CD1c-positive myeloid dendritic cell (primary cell): ENCODE measurements around the gene ZIC5.
A peak's percentile ranks its signal among the peaks of the same experiment; 100 is the strongest.

Experiments used
- DNase-seq: peaks from one replicate; pipeline ENCODE4 v3.0.0-alpha.2; 2016; ENCODE audit errors: extremely low spot score

The ZIC5 gene

DNA sequence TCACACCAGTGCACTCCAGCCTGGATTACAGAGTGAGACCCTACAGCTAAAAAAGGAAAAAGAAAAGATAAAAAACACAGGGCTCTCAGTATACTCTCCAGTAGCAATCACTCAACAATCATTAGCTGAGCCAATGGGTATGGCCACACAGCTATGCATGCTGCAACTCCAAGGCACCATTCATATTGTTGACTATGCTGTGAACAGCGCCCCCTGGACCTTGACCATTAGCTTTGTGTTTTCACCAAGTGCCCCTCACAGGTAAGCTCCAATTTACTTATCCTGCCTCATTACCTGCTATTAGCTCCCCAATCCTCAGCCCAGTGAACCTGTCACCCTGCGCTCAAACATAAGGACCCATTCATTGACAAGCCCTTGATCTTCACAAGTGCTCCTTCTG lies 35.8 kb downstream of the ZIC5 start:
- no peak for DNase-seq

DNA sequence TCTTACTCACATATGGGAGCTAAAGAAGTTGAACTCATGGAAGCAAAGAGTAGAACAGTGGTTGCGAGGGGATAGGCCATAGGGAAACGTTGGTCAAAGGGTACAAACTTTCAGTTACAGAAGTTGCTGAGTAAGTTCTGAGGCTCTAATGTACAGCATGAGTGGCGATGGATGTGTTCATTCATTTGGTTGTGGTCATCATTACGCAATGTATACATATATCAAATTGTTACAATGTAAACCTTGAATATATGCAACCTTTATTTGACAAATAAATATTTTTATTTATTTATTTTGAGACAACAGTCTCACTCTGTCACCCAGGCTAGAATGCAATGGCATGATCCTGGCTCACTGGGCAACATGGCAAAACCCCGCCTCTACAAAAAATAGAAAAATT lies 38.7 kb downstream of the ZIC5 start:
- no peak for DNase-seq

DNA sequence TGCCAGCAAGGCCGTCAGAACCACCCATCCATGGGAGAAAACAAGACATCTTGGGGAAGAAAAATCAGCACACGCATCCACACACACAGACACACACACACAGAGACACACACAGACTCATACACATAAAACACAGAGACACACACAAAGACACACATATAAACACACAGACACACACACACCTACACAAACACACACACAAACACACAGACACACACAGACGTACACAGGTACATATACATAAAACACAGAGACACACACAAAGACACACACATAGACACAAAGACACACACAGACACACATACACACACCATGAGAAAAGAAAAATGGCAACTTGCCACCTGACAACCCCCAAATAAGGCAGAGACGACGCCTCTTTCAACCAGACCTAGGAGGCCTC lies 40.6 kb downstream of the ZIC5 start:
- no peak for DNase-seq

DNA sequence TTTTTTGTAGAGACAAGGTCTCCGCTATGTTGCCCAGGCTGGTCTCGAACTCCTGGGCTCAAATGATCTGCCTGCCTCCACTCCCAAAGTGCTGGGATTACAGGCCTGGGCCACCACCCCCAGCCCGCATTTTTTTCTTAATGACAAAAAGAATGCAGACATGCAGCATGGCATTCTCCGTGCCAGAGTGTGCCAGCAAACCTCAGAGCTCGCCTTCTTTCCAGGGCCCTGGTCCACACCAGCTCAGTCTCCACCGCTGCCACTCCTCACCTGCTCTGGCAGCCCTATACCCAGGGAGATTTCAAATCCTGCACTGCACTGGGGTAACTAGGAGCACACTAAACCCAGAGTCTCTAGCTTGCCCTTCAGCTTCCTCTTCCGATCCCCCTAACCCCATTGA lies 41.7 kb downstream of the ZIC5 start:
- DNase-seq: no peak

DNA sequence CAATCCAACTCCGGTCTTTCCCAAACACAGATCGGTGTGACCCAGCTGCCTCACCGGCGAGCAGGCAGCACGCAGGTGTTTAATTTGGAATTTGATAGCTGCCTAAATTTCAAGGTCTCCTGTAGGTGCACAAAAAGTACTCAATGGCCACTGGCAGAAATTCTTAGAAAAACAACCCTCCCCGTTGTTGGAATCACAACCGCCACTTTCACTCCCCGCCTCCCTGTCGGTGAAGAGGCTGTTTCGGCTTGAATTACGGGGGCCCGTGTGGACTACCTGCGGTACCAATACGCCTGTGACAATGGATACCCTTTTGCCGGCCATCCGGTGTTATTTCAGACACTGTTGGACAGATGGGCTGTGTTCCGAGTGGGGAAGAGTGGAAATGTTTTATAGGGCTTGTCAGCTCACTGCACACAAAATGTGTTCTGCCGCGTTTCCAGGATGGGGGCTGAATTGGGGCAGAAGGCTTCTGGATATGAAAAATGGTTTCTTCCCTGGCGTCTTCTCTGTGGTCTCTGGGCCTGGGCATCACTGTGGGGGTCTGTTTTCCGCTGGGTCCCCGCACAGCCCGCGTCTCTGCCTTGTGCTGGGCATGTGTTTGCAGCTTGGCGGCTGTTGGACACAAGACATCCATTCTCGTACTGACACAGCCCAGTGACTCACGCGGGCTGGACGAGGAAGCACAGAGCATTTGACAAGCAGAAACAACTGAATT lies 45.4 kb downstream of the ZIC5 start:
- no peak for DNase-seq

DNA sequence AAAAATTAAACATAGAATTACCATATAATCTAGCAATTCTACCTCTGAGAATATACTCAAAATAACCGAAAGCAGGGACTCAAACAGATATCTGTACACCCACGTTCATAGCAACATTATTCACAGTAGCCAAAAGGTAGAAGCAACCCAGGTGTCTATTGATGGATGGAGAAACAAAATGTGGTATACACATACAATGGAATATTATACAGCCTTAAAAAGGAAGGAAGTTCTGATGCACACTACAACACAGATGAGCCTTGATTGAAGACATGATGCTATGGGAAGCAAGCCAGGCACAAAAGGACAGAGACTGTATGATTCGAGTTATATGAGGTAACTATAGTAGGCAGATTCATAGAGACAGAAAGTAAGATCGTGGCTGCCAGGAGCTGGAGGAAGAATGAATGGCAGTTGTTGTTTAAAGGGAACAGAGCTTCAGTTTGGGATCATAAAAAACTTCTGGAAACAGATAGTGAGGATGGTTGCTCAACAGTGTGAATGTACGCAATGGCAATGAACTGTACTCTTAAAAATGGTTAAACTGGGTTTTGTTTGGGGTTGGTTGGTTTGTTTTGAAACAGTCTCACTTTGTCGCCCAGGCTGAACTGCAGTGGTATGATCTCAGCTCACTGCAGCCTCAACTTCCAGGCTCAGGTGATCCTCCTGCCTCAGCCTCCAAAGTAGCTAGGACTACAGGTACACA lies 47.5 kb downstream of the ZIC5 start:
- DNase-seq: no peak

DNA sequence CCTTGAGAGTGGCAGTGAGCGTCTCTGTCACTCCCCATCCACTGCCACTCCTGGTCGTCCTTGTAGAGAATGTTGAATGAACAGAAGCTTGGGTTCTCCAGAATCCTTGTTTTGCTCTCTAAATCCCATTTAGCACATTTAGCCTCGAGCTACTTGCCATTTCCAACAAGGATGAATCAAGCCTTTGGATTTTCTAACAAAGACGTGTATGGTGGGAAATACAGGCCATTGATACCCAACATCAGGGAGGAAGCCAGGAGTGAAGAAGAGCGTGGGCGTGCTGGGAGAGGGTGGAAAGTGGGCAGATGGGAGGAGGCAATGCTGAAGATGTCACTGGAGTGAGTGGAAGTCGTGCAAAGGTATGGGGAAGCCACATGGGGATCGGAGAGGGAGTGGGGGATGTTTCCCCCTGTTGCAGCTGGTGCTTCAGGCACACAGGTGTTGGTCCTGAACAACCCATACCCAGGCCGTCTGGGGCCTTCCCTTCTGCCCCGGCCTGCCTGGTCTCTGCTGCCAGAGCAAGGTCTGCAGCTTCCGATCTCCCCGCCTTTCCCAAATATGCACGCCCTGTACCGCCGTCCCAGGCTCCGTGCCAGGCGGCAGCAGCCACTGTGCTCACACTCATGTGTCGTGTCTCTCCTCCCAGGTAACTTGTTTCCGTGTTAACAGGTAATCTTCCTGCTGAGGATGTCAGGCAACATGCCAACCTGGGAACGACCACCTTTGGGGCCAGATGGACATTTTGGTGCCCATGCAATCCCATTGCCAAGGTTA lies 48.7 kb downstream of the ZIC5 start:
- no peak for DNase-seq

DNA sequence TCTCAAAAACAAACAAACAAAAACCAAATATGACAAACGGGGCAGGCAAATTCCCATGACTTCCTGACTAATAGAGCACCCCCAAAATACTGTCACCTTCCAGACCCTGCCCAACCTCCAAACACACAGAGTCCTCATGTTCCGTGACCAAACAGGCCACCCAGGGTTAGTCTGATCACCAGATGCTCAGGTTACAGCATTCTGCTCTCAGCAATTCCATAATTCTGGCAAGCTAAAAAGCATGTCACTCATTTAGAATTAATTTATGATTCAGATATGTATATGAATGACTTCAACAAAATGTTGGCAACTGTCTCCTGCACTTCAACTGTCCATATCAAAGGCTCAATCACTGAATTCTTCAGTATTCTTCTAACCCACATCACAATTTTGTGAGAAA lies 52.4 kb downstream of the ZIC5 start:
- no peak for DNase-seq

DNA sequence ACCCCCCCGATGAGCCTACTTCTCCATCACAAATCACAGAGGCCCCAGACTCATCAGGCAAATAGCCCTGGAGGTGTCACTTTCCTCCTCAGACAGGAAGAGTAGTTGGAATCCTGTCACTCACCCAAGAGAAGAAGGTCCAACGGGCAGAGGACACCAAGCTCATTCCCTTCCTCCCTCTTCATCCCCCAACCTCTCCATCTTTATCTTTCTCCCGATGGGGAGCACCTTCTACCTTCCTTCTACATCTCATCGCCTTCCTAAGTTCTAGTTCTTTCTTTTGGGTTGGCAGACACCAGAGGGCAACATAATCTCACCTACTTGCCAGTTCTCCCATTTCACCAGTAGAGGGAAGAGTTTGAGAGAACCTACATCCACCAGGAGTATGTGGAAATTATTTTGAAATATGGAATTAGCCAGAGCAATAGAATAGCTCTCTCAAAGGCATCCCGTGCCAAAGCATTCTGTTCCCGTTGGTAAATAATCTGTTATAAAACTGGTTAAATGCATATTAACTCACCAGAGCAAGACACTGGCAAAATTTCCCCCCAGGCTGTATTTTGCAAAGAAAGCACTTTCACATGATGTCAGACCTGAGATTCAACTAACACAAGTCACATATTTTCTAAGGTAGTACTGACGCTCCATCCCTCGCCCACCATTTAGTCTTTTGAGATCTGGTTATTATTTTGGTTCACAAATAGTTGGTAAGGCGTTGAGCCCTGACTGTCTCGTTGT lies 55.0 kb downstream of the ZIC5 start:
- peak; percentile 68 for DNase-seq

DNA sequence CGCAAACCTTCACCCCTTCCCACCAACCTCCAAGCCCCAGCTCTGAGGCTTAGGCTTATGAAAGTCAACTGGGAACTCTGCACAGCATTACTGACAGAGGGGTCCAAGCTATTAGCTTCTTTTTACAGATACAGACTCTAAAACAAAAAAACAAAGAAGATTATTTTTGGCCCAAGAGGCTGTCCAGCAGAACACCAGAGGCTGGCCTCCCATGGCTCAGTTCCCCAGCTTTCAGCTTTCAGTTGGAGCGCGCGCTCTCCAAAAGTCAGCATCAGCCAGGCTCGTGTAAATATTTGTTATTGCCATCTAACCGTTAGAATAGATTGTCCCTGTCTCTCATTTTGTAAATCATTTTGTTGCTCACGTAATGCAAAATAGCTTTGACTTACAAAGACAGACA lies 58.4 kb downstream of the ZIC5 start:
- no peak for DNase-seq
